Suprapubic skin (tissue), 4 donors: ENCODE measurements around the gene CFAP68.

Source experiments
- CTCF ChIP-seq, 2 donors: fragments of 200-600 bp in 1 of 2; fragments of 450-650 bp in 1 of 2; sonication (generic) in 1 of 2; IDR thresholded peaks; one replicate each; pipeline ENCODE4 v1.5.1; 2016 to 2019; ENCODE audit warnings: antibody characterized with exemption in 2 of 2, mild to moderate bottlenecking in 1 of 2, moderate library complexity in 1 of 2
- EP300 ChIP-seq: sonication (generic); formaldehyde crosslinking; IDR thresholded peaks from one replicate; pipeline ENCODE4 v1.6.1; 2017; ENCODE audit warnings: antibody characterized with exemption
- POLR2AphosphoS5 ChIP-seq, 3 donors: sonication (generic); formaldehyde crosslinking; IDR thresholded peaks; one replicate each; pipeline ENCODE4 v1.6.1; 2017; ENCODE audit warnings: antibody characterized with exemption in 3 of 3

- no peak for TF ChIP-seq CTCF (IDR thresholded peaks at IDR 0.05)
- TF ChIP-seq EP300: no peak
- no peak for TF ChIP-seq POLR2AphosphoS5 (IDR thresholded peaks at IDR 0.05)
Observed at GRCh38 chr11:111913031-111913861, 33.9 kb downstream of the CFAP68 start.
